Measurements from ENCODE around the gene L3MBTL4.

The L3MBTL4 gene

GRCh38 chr18:5977022-5977421, 437.7 kb downstream of the L3MBTL4 start:
- DNase-seq, result no peak

- DNase-seq, result no peak
Measured at GRCh38 chr18:5975111-5976002, 439.4 kb downstream of the L3MBTL4 start.

DNA sequence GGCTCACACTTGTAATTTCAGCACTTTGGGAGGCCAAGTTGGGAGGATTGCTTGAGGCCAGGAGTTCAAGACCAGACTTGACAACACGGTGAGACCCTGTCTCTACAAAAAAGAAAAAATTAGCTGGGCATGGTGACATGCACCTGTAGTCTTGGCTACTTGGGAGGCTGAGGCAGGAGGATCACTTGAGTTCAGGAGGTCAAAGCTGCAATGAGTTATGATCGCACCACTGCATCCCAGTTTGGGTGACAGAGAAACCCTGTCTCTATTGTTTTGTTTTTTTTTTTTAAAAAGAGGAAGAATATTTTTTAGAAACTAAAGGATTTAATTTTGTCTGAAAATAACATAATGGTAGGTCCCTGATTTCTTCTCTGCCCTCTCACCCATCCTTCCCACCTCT, 440.0 kb downstream of the L3MBTL4 start:
- no peak for DNase-seq

GRCh38 chr18:5973099-5973498, 441.6 kb downstream of the L3MBTL4 start:
- no peak for DNase-seq

GRCh38 chr18:5972298-5972697, 442.4 kb downstream of the L3MBTL4 start:
- DNase-seq, result no peak

- DNase-seq, result no peak
Measured at GRCh38 chr18:5969989-5970403, 444.7 kb downstream of the L3MBTL4 start.

- no peak for DNase-seq
Measured at GRCh38 chr18:5969355-5969988, 445.2 kb downstream of the L3MBTL4 start.

- DNase-seq, result no peak
Measured at GRCh38 chr18:5967666-5968065, 447.0 kb downstream of the L3MBTL4 start.

GRCh38 chr18:5967007-5967406, 447.7 kb downstream of the L3MBTL4 start:
- DNase-seq, result no peak

DNA sequence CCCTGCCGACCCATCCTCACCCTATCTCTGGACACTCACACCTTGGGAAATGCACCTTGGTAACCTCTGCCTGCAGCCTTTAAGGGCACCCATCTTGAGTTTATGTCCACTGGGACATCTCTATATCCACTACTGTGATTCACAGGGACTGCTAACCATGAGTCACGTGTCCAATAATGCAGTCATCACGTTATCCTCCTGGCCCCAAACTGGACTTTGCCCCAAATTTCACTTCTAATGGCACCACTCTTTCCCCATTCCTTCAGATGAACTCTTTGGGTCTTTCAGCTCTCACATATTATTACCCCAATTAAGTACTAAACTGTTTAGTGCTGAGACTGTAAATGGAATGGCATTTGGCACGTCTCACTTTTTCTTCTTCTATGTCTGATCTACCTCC, 448.2 kb downstream of the L3MBTL4 start:
- no peak for DNase-seq

DNA sequence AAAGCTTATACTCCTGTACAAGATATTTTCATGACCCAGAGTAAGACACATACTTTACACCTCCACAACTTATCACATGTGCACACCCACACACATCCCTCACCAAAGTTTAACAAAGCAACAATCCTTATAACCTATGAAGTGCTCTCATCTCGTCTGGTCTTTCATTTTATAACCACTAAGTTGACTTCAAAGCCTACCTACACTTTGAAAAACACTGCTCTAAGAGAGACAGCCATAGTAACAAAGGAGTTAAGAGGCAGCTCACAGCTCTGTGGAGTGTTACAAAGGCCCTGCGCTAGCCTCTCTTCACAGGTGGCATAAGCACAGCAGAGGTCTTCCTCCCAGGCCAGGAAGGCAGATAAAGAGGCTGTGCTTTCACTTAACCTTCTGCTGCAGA, 449.7 kb downstream of the L3MBTL4 start:
- no peak for DNase-seq

GRCh38 chr18:5964596-5964995, 450.1 kb downstream of the L3MBTL4 start:
- no peak for DNase-seq

GRCh38 chr18:5964108-5964507, 450.6 kb downstream of the L3MBTL4 start:
- no peak for DNase-seq

GRCh38 chr18:5963267-5963666, 451.4 kb downstream of the L3MBTL4 start:
- DNase-seq, result no peak

GRCh38 chr18:5962362-5962761, 452.3 kb downstream of the L3MBTL4 start:
- DNase-seq, result no peak

DNA sequence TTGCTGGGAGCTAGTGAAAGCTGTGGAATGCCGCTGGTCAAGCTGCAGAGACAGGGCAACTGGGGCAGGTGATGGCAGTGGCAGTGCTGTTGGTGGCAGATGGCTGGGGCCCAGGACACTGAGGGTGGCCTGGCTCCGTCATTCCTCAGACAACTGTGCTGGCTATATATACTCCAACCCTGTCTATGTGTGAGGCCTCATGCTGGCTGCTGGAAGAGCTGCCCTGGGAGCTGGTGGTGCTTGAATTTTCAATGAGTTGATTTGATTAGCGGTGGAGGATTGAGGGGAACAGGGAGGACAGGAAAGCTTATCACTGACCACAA, 452.9 kb downstream of the L3MBTL4 start:
- DNase-seq, result no peak

DNA sequence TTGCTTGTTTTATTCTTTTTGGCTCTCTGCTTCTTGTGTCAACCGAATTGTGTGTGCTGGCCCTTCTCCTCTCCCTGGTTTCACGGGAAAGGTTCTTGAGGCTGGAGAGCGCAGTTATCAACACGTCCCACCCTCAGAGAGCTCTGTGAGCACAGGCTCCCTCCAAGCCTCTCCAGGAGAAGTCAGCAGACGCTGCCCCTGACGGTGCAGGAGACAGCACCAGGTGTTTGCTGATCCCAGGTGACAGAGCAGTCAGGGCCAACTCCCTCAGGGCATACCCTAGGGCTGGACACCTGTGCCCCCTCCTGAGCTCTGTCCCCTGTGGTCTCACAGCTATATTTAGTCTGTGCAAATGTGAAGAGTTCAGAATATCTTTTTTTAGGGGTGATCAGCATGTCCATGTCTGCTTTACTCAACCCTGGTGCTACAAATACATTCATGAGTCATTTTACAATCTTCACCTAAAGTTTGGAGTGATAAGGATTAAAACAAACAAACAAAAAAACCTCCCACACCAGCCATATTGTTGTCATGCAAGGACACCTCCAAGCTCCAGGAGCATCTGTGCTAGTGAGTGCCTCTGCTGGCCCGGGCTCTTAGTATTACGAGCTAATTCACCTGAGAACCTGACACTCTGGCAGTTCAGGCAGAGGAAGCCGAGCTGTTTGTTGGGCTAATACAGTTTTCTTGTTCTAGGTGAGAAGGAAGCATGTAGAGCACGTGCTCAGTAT, 453.4 kb downstream of the L3MBTL4 start:
- DNase-seq, result no peak

GRCh38 chr18:5958822-5959221, 455.9 kb downstream of the L3MBTL4 start:
- no peak for DNase-seq

DNA sequence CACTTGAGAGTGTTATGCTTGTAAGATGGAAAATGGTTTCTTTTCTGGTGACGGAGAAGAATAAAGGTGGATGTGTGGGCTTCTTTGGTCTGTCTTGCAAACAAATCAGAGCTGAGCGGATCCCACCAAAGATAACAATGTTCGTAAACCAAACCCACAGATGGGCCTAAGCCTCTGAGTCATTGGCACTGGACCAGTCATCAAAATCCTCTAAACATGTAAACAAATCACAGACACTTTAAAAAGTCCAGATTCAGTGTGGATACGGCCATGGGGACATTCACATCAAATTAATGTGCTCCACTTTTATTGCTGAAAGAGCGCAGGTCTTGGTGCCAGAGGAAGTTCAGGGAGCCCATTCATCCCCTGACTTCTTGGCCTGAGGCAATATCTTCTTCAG, 458.9 kb downstream of the L3MBTL4 start:
- DNase-seq, result no peak

- DNase-seq, result no peak
Measured at GRCh38 chr18:5951515-5952091, 463.1 kb downstream of the L3MBTL4 start.

GRCh38 chr18:5948781-5949180, 465.9 kb downstream of the L3MBTL4 start:
- DNase-seq, result no peak

- no peak for DNase-seq
Measured at GRCh38 chr18:5948237-5948636, 466.5 kb downstream of the L3MBTL4 start.

DNA sequence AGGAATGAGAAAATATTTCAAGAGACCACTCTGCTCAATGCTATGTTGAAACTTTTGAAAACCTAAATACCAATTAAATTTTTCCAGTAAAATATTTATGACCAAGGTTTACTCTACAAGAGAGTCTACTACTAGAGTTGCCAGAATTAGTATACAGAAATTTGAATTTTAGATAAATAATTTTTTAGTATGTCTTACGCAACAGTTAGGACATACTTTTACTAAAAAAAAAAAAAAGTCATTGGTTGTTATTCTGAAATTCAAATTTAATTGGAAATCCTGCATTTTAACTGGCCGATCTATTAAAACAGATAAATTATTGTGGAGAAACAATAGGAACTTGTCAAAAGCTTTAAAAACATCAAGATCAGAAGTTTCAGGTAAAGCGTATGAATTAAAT, 470.3 kb downstream of the L3MBTL4 start:
- DNase-seq, result no peak

- no peak for DNase-seq
Measured at GRCh38 chr18:5943514-5943913, 471.2 kb downstream of the L3MBTL4 start.

Data from bone marrow (tissue), 2 donors.